Neural crest cell (in vitro differentiated cells): ENCODE data around the gene EXOC3L1. TPM values are rescaled to one million over a fixed set of nuclear protein-coding genes. Genes with fewer than 3 reads are reported as not detected.

ENCODE experiments used
- DNase-seq: peaks from one replicate; pipeline ENCODE4 v3.0.0; 2021; ENCODE audit warnings: low read depth, mixed read lengths, low spot score
- H3K27ac Mint-ChIP-seq: one replicate; pipeline ENCODE4 v1.8.0; 2021; ENCODE audit warnings: mild to moderate bottlenecking, mixed read lengths; ENCODE audit not compliant: unreplicated experiment
- H3K27me3 Mint-ChIP-seq: 2 replicates; pipeline ENCODE4 v1.8.0; 2021; ENCODE audit warnings: low read depth, mild to moderate bottlenecking, mixed read lengths
- H3K36me3 Mint-ChIP-seq: 2 replicates; pipeline ENCODE4 v1.8.0; 2021; ENCODE audit warnings: low read depth, mild to moderate bottlenecking, mixed read lengths
- H3K4me1 Mint-ChIP-seq: 2 replicates; pipeline ENCODE4 v1.8.0; 2021; ENCODE audit warnings: mixed read lengths
- H3K4me3 Mint-ChIP-seq: one replicate; pipeline ENCODE4 v1.8.0; 2021; ENCODE audit warnings: mild to moderate bottlenecking, mixed read lengths
- H3K9me3 Mint-ChIP-seq: 2 replicates; pipeline ENCODE4 v1.8.0; 2021; ENCODE audit warnings: mixed read lengths
- total RNA-seq: library from RNA; stranded (reverse); gene quantifications from 2 replicates; pipeline ENCODE4 v1.2.1, GENCODE V29; 2021
- TF ChIP-seq, protein P1 (sequence below): fragments of 200-600 bp; sonication (generic); conservative IDR thresholded peaks from 2 replicates; pipeline ENCODE4 v1.5.0; 2021; ENCODE audit warnings: antibody characterized with exemption, mild to moderate bottlenecking

Gene EXOC3L1
- total RNA-seq, 1 donor from 2014 or later, result 0.44 TPM

DNA sequence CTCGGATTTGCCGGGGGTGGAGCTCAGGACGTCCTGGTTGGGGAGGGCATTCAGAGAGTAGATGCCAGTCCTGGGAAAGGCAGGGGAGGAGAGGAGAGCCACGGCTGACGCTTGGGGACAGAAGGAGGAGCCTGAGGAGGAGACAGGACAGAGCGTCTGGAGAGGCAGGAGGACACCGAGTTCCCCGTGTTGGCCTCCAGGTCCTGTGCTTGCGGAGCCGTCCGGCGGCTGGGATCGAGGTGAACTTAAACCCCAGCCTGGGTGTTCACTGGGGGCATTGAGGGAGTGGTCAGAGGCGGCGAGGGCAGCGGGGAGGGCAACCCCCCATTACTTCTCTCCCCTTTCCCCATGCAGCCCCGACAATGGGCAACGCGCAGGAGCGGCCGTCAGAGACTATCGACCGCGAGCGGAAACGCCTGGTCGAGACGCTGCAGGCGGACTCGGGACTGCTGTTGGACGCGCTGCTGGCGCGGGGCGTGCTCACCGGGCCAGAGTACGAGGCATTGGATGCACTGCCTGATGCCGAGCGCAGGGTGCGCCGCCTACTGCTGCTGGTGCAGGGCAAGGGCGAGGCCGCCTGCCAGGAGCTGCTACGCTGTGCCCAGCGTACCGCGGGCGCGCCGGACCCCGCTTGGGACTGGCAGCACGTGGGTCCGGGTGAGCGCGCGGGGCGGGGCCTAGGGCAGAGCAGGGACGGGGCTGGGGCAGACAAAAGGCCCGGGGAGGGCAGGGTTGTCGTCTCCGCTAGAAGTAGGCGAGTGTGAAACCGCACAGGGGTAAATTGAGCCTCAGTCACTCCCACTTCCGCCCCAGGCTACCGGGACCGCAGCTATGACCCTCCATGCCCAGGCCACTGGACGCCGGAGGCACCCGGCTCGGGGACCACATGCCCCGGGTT, 15.9 kb downstream of the EXOC3L1 start:
- Mint-ChIP-seq H3K4me3 (peak overlapping the region; percentile 87), H3K36me3 (peaks cover 2% of the 10 kb centered on the region), H3K9me3 (no peaks in the 10 kb centered on the region), H3K27me3 (peaks cover 68% of the 10 kb centered on the region), H3K27ac (no peak overlapping the region), H3K4me1 (peaks cover 37% of the 10 kb centered on the region)
- DNase-seq, result peak; percentile 65
- TF ChIP-seq, protein P1, sequence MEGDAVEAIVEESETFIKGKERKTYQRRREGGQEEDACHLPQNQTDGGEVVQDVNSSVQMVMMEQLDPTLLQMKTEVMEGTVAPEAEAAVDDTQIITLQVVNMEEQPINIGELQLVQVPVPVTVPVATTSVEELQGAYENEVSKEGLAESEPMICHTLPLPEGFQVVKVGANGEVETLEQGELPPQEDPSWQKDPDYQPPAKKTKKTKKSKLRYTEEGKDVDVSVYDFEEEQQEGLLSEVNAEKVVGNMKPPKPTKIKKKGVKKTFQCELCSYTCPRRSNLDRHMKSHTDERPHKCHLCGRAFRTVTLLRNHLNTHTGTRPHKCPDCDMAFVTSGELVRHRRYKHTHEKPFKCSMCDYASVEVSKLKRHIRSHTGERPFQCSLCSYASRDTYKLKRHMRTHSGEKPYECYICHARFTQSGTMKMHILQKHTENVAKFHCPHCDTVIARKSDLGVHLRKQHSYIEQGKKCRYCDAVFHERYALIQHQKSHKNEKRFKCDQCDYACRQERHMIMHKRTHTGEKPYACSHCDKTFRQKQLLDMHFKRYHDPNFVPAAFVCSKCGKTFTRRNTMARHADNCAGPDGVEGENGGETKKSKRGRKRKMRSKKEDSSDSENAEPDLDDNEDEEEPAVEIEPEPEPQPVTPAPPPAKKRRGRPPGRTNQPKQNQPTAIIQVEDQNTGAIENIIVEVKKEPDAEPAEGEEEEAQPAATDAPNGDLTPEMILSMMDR, result no peak

DNA sequence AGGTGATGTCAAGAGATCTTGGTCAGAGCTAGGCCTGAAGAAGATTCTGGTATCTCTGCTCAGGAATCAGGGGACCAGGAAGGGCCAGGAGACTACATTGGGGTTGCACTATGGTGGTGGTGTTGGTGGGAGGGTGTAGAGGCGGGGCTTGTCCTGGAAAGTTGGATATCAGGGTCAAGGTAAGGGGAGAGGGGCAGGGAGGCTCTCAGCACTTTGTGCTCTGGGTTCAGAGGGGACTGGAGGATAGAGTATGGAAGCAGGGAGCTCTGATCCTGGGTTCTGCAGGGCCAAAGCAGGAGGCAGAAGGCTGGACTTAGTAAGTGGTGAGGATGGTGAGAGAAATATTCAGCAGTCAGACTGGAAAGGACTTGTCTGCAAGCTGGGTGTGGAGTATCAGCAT, 16.6 kb downstream of the EXOC3L1 start:
- no peak for DNase-seq
- TF ChIP-seq, protein P1, result no peak
- H3K4me3 Mint-ChIP-seq, result peak overlapping the region; percentile 87
- no peaks in the 10 kb centered on the region for H3K36me3 Mint-ChIP-seq
- no peaks in the 10 kb centered on the region for H3K9me3 Mint-ChIP-seq
- H3K4me1 Mint-ChIP-seq, result peaks cover 32% of the 10 kb centered on the region
- no peak overlapping the region for H3K27ac Mint-ChIP-seq
- peaks cover 69% of the 10 kb centered on the region for H3K27me3 Mint-ChIP-seq

DNA sequence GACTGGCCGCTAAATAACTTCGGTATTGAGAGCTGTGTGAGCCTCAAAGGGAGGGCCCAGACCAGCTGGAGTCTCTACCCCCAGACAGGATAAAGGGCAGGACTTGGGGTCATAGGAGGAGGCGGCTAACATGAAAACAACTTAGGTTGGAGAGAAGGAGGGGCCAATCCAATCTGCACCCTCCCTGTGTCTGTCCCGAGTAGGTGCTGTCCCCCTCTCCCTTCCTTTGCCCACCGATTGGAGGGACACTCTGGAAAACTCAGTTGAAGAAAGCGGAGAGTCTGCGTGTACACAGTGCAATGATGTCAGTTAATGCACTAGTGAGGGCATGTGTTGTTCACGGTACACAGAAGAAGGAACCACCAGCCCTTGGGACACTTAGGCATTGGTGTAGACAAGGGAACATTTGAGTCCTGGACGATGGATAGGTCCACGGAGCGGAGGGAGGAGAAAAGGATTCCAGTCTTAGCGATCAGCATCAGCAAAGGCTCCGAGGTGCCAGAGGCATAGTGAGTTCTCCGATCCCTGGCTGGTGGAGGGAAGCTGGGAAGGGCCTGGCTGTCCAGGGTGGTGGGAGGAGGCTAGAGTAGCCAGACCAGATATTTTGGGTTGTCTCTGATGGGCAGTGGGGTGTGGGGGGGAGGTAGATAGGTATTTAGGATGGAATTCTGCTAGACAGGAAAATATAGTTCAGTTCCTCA, 18.8 kb downstream of the EXOC3L1 start:
- H3K27ac Mint-ChIP-seq, result no peak overlapping the region
- peak overlapping the region; percentile 88 for H3K4me3 Mint-ChIP-seq
- TF ChIP-seq, protein P1, result no peak
- peaks cover 32% of the 10 kb centered on the region for H3K4me1 Mint-ChIP-seq
- no peak for DNase-seq
- H3K9me3 Mint-ChIP-seq, result no peaks in the 10 kb centered on the region
- H3K27me3 Mint-ChIP-seq, result peaks cover 81% of the 10 kb centered on the region
- no peaks in the 10 kb centered on the region for H3K36me3 Mint-ChIP-seq

DNA sequence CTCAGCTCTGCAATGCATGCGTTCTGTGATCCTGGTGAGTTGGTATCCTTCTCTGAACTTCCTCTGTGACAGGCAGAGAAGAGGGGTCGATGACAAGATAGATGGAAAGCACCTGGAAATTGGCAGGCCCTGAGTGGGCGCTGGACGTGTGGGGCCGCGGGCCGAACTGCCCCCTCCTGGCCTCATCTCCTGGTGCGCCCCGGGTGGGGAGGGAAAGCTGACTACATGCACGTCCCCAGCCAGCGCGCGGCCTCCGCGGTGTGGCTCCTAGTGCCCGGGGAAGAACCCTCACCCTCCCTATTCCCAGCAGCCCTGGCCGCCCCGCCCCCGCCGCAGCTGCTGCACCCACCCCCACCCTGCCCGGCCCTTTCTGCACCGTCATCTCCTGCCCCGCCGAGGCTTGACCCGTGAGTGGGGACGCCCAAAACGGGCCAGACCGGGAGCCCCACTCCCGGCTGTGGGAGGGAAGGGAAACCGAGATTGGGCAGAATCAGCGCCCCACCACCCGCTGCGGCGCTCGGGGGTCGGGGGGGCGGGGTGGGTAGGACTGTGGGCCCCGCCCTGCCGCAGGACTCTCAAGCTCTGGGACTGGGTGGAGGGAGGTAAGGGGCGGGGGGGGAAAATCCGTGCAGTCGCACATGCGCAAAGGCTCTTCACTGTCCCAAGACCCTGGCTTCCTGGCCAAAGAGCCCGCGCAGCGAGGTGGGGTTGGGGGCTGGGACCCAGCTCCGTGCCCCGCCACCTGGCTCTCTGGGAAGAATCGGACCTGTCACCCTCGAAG, 19.6 kb downstream of the EXOC3L1 start, which contains the start of gene NOL3:
TSS of gene NOL3 (plus strand) at position 371 of the 781 bp plus-strand sequence.
- peak; percentile 48 for DNase-seq
- H3K27ac Mint-ChIP-seq, result no peak within 1 kb of the TSS
- H3K4me3 Mint-ChIP-seq, result peak within 1 kb of the TSS; percentile 88
- H3K4me1 Mint-ChIP-seq, result peaks cover 32% of the 10 kb centered on the region
- no peaks in the 10 kb centered on the region for H3K36me3 Mint-ChIP-seq
- no peaks in the 10 kb centered on the region for H3K9me3 Mint-ChIP-seq
- peaks cover 82% of the 10 kb centered on the region for H3K27me3 Mint-ChIP-seq
- TF ChIP-seq, protein P1, result no peak

DNA sequence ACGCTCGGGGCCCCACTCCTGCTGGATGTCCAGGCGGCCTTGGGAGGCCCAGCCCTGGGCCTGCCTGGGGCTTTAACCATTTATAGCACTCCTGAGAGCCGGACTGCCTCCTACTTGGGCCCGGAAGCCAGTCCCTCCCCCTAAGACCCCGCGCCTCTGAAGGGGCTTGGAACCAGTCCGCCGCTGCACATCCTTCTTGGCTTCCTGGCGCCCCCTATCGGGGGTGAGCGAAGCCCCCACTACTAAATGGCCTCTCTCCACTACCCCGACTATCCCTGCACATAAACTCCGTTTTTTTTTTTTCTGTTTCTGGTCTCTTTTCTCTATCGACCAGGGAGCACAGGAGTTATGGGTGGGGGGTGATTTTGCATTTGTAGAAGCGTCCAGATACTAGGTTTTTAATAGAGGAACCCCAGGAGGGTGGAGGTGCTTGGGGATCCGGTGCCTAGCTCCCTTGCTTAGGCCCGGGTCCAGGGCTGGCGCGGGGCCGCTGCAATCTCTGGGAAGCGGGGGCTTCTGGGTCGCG, 20.2 kb downstream of the EXOC3L1 start:
- peak overlapping the region; percentile 88 for H3K4me3 Mint-ChIP-seq
- TF ChIP-seq, protein P1, result peak; percentile 75
- DNase-seq, result peak; percentile 86
- no peaks in the 10 kb centered on the region for H3K36me3 Mint-ChIP-seq
- no peaks in the 10 kb centered on the region for H3K9me3 Mint-ChIP-seq
- no peak overlapping the region for H3K27ac Mint-ChIP-seq
- H3K4me1 Mint-ChIP-seq, result peaks cover 32% of the 10 kb centered on the region
- peaks cover 85% of the 10 kb centered on the region for H3K27me3 Mint-ChIP-seq
